ENCODE data around the gene MYPOP.

Gene MYPOP

DNA sequence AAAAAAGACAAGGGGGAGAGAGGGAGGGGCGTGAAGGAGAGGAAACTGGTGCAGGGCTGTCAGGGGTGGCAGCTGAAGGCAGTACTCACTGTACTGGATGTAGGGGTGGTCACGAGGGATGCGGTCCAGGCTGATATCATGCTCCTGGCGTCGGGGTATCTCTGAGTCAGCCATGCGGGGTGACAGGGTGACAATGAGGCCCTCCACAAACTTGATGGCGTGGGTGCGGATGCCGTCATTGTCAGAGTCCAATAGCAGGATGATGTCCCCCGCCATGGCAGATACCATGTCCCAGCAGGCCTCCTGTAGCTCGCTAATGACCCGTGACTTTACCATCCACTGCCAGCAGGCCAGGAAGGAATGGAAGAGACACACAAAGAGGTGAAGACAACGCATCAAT, 54.8 kb downstream of the MYPOP start:
- no peaks in the 10 kb centered on the region for H4K20me1 ChIP-seq (ENCODE audit: control insufficient read depth, insufficient read depth, low read depth, low read length)
- no peaks in the 10 kb centered on the region for H3K9me2 ChIP-seq (replicated peaks; ENCODE audit: control insufficient read depth, low read length)
- H3K27me3 ChIP-seq (ENCODE audit: control insufficient read depth, low read length), result no peaks in the 10 kb centered on the region
- no peak overlapping the region for H3K4me2 ChIP-seq (ENCODE audit: low read length)
- no peaks in the 10 kb centered on the region for H3K9me3 ChIP-seq (ENCODE audit: control insufficient read depth, insufficient read depth, low read length)
- no peaks in the 10 kb centered on the region for H3K4me1 ChIP-seq (ENCODE audit: control insufficient read depth, low read length)
- no peak overlapping the region for H3K27ac ChIP-seq (ENCODE audit: low read depth, low read length)
- no peak overlapping the region for H3K4me3 ChIP-seq (ENCODE audit: low read length)
- H3K36me3 ChIP-seq (ENCODE audit: control insufficient read depth, low read length), result peaks cover 90% of the 10 kb centered on the region
- TF ChIP-seq CTCF (IDR thresholded peaks at IDR 0.05; ENCODE audit: low read depth, low read length, poor library complexity, severe bottlenecking) (no peak), EZH2phosphoT487 (IDR thresholded peaks at IDR 0.05; ENCODE audit: borderline replicate concordance, low read length) (no peak)
- no peaks in the 10 kb centered on the region for H3F3A ChIP-seq (ENCODE audit: control insufficient read depth, insufficient read depth)
- no peaks in the 10 kb centered on the region; the same call in 1 of the 2 replicates for H3K79me2 ChIP-seq (ENCODE audit: control insufficient read depth, low read length)

DNA sequence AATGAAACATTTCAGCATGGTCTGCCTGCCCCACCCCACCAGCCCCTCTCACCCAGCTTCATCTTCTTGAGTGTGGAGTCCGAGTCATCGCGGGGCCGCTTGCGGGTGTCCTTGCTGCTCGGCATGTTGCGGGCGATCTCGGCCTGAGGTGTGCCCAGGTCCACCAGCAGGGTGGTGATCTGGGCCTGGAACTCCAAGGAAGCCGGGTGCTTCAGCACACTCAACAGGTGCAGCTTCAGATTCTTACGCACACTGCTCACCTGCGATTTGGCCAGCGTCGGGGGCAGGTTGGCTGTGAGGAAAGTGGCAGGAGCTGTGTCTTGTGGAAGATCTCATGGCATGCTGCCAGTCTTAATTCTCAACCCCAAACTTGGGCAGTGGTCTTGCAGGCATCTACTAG, 60.2 kb downstream of the MYPOP start:
- H3K27me3 ChIP-seq (ENCODE audit: control insufficient read depth, low read length), result no peaks in the 10 kb centered on the region
- no peaks in the 10 kb centered on the region for H3F3A ChIP-seq (ENCODE audit: control insufficient read depth, insufficient read depth)
- no peaks in the 10 kb centered on the region for H4K20me1 ChIP-seq (ENCODE audit: control insufficient read depth, insufficient read depth, low read depth, low read length)
- no peak overlapping the region for H3K27ac ChIP-seq (ENCODE audit: low read depth, low read length)
- no peaks in the 10 kb centered on the region for H3K9me3 ChIP-seq (ENCODE audit: control insufficient read depth, insufficient read depth, low read length)
- H3K79me2 ChIP-seq (ENCODE audit: control insufficient read depth, low read length), result no peaks in the 10 kb centered on the region
- no peaks in the 10 kb centered on the region for H3K9me2 ChIP-seq (replicated peaks; ENCODE audit: control insufficient read depth, low read length)
- H3K36me3 ChIP-seq (ENCODE audit: control insufficient read depth, low read length), result peaks cover 87% of the 10 kb centered on the region
- no peak overlapping the region for H3K4me2 ChIP-seq (ENCODE audit: low read length)
- no peak for TF ChIP-seq CTCF (IDR thresholded peaks at IDR 0.05; ENCODE audit: low read depth, low read length, poor library complexity, severe bottlenecking)
- no peak for TF ChIP-seq EZH2phosphoT487 (IDR thresholded peaks at IDR 0.05; ENCODE audit: borderline replicate concordance, low read length)
- H3K4me3 ChIP-seq (ENCODE audit: low read length), result no peak overlapping the region
- H3K4me1 ChIP-seq (ENCODE audit: control insufficient read depth, low read length), result no peaks in the 10 kb centered on the region

Measured in DOHH2 (cell line).